ENCODE data around the gene RIN3.

DNA sequence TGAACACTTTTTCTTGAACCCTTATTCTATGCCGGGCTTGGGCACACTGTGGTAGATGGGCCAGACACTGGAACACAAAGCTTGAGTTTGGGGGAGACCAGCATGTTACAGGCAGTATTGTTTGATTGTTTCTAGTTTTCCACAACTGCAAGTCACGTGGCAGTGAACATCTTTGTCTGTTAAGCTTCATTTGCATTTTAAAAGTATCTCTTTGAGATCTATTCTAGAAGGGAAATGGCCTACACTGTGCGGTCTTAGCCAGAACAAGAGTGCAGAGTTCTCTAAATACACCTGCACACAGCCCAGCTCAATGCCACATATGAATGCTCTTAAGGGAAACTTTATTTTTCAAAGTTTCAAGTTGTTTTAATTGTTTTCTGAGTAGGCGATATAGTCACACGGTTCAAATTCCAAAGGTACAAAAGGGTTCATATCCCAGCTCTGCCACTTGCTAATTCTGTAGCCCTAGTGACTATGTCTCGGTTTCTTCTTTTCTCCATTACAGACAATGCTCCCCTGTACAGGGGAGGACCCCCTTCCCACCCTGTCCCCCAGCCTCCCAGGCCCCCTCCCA is 24.9 kb downstream of the RIN3 start:
- TF ChIP-seq, protein P1, sequence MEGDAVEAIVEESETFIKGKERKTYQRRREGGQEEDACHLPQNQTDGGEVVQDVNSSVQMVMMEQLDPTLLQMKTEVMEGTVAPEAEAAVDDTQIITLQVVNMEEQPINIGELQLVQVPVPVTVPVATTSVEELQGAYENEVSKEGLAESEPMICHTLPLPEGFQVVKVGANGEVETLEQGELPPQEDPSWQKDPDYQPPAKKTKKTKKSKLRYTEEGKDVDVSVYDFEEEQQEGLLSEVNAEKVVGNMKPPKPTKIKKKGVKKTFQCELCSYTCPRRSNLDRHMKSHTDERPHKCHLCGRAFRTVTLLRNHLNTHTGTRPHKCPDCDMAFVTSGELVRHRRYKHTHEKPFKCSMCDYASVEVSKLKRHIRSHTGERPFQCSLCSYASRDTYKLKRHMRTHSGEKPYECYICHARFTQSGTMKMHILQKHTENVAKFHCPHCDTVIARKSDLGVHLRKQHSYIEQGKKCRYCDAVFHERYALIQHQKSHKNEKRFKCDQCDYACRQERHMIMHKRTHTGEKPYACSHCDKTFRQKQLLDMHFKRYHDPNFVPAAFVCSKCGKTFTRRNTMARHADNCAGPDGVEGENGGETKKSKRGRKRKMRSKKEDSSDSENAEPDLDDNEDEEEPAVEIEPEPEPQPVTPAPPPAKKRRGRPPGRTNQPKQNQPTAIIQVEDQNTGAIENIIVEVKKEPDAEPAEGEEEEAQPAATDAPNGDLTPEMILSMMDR (IDR thresholded peaks at IDR 0.05 in 8 of 11, conservative IDR thresholded peaks at IDR 0.05 in 3 of 11): no peak
- TF ChIP-seq POLR2A (IDR thresholded peaks at IDR 0.05): no peak
- no peak for TF ChIP-seq POLR2AphosphoS5 (IDR thresholded peaks at IDR 0.05)

Data from spleen (tissue), 7 donors.